ENCODE measurements around the gene REM1. TPM values are rescaled to one million over a fixed set of nuclear protein-coding genes. Genes with fewer than 3 reads are reported as not detected.
A peak's percentile ranks its signal among the peaks of the same experiment; 100 is the strongest.
"Not testable (repeated sequence)": the region's sequence is repeated elsewhere in the genome, so short reads cannot be mapped to it uniquely, and the experiment has no call there.

REM1 gene
- total RNA-seq, 2 donors from 2014 or later: 4.3 TPM

GRCh38 chr20:31500527-31500926 is 25.4 kb downstream of the REM1 start:
- ATAC-seq (ENCODE audit: insufficient number of reproducible peaks, low FRiP score, low read depth): no peak

DNA sequence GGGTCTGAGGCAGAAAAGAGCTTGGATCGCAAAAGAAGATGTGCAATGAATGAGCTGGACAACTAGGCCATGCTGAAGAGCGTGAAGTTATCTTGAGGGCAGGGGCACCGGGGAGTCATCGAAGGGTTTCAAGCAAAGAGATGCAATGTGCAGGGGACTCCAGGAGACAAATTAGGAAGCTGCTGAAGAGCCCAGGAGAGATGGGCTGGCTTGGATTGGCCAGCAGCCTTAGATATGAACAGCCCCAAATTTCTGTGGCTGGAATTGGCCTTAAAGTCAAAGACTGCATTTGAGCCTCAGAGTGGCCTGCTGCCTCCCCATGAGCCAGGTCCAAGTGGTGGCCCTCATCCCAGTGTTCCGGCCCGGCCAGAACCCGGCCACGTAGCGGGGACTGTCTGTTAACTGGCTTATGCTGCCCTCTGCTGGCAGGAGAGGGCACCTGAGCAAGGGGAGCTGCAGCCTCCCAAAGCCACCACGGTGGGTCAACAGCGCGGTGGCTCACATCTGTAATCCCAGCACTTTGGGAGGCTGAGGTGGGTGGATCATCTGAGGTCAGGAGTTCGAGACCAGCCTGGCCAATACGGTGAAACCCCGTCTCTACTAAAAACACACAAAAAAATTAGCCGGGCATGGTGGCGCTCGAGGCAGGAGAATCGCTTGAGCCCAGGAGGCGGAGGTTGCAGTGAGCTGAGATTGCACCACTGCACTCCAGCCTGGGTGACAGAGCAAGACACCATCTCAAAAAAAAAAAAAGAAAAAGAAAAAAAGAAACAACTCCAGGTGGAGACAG is 28.0 kb downstream of the REM1 start:
- ATAC-seq (ENCODE audit: insufficient number of reproducible peaks, low FRiP score, low read depth) (peak; percentile 91), DNase-seq (ENCODE audit: low spot score) (peak; percentile 79)
- not testable (repeated sequence) for H3K27ac ChIP-seq; H3K4me1 ChIP-seq (ENCODE audit: control insufficient read depth in 1 of 2, low read depth in 2 of 2); H3K9me3 ChIP-seq; H3K36me3 ChIP-seq; H3K27me3 ChIP-seq (replicated peaks; ENCODE audit: insufficient read depth); H3K4me3 ChIP-seq
- TF ChIP-seq CTCF (IDR thresholded peaks at IDR 0.05): peak; percentile 99

More at GRCh38 chr20:31500527-31500926, 25.4 kb downstream of the REM1 start:
- Histone ChIP-seq H3K4me1 (ENCODE audit: control insufficient read depth in 1 of 2, low read depth in 2 of 2) (peaks cover 15 to 28% of the 10 kb centered on the region in 2 donors), H3K36me3 (no peaks in the 10 kb centered on the region), H3K9me3 (no peaks in the 10 kb centered on the region), H3K27me3 (replicated peaks; ENCODE audit: insufficient read depth) (no peaks in the 10 kb centered on the region), H3K27ac (no peak overlapping the region), H3K4me3 (no peak overlapping the region)
- no peak for DNase-seq (ENCODE audit: low spot score)
- TF ChIP-seq CTCF (IDR thresholded peaks at IDR 0.05): no peak

- ATAC-seq (ENCODE audit: insufficient number of reproducible peaks, low FRiP score, low read depth) (no peak), DNase-seq (ENCODE audit: low spot score) (no peak)
- Histone ChIP-seq H3K4me1 (ENCODE audit: control insufficient read depth in 1 of 2, low read depth in 2 of 2) (no peaks in the 10 kb centered on the region), H3K9me3 (no peaks in the 10 kb centered on the region), H3K27ac (no peak overlapping the region), H3K36me3 (no peaks in the 10 kb centered on the region), H3K4me3 (no peak overlapping the region), H3K27me3 (replicated peaks; ENCODE audit: insufficient read depth) (no peaks in the 10 kb centered on the region)
- TF ChIP-seq CTCF (IDR thresholded peaks at IDR 0.05): no peak
Observed at GRCh38 chr20:31505903-31506302, 30.8 kb downstream of the REM1 start.

- ATAC-seq (ENCODE audit: insufficient number of reproducible peaks, low FRiP score, low read depth) (no peak), DNase-seq (ENCODE audit: low spot score) (no peak)
- TF ChIP-seq CTCF (IDR thresholded peaks at IDR 0.05): no peak
- no peak overlapping the region for H3K27ac ChIP-seq
- no peak overlapping the region for H3K4me3 ChIP-seq
- no peaks in the 10 kb centered on the region for H3K9me3 ChIP-seq
- no peaks in the 10 kb centered on the region for H3K27me3 ChIP-seq (replicated peaks; ENCODE audit: insufficient read depth)
- H3K36me3 ChIP-seq: no peaks in the 10 kb centered on the region
- H3K4me1 ChIP-seq (ENCODE audit: control insufficient read depth in 1 of 2, low read depth in 2 of 2): no peaks in the 10 kb centered on the region
Observed at GRCh38 chr20:31508517-31509244, 33.6 kb downstream of the REM1 start.
